ENCODE measurements around the gene SCAMP3. TPM values are rescaled to one million over a fixed set of nuclear protein-coding genes. Genes with fewer than 3 reads are reported as not detected.
"Not testable (repeated sequence)": the region's sequence is repeated elsewhere in the genome, so short reads cannot be mapped to it uniquely, and the experiment has no call there.

The SCAMP3 gene
- total RNA-seq, 4 donors from 2014 or later, result 10.0 to 44.4 (median 29.2) TPM

DNA sequence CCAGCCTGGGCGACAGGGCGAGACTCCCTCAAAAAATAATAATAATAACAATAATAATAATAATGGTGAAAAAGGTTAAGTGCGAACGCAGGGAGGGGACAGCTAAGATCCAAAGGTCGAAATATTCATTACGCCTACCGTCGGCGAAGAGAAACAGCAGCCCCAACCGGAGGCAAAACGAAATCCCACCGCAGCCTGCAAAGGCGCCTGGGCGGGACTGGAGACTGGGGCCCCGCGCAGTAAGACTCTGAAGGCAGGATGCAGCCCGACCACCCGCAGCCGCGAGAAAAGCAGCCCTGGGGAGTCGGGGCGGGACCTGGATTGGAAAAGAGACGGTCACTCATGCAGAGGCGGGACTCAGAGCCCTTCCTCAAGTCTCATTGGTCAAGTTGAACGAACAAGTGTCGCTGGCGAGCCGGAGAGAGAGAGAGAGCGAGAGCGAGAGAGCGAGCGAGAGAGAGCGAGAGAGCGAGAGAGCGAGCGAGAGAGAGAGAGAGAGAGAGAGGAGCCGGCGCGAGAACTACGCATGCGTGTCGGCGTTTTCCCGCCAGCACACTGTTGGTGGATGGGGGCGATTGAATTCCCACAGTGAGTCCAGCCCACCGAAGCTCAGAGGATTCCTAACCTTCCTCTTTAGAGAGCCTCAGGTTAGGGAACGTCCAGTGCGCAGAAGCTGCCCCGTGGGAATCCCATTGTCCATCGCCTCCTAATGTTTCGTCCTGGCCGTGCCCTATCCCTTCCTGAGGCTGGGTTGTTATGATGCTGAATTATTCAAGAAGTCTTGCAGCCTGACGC is 17.6 kb downstream of the SCAMP3 start:
- peaks cover 0 to 3% of the 10 kb centered on the region in 2 donors for H3K27me3 ChIP-seq
- H3K4me1 ChIP-seq, result peaks cover 0 to 3% of the 10 kb centered on the region in 2 donors
- peak overlapping the region; percentile 47 to 51 for H3K4me3 ChIP-seq
- peak; percentile 75 to 85 for TF ChIP-seq POLR2A (IDR thresholded peaks at IDR 0.05)
- TF ChIP-seq, protein P1, sequence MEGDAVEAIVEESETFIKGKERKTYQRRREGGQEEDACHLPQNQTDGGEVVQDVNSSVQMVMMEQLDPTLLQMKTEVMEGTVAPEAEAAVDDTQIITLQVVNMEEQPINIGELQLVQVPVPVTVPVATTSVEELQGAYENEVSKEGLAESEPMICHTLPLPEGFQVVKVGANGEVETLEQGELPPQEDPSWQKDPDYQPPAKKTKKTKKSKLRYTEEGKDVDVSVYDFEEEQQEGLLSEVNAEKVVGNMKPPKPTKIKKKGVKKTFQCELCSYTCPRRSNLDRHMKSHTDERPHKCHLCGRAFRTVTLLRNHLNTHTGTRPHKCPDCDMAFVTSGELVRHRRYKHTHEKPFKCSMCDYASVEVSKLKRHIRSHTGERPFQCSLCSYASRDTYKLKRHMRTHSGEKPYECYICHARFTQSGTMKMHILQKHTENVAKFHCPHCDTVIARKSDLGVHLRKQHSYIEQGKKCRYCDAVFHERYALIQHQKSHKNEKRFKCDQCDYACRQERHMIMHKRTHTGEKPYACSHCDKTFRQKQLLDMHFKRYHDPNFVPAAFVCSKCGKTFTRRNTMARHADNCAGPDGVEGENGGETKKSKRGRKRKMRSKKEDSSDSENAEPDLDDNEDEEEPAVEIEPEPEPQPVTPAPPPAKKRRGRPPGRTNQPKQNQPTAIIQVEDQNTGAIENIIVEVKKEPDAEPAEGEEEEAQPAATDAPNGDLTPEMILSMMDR (IDR thresholded peaks at IDR 0.05), result peak; percentile 63 to 100 (median 92)
- no peaks in the 10 kb centered on the region for H3K9me3 ChIP-seq
- no peaks in the 10 kb centered on the region for H3K36me3 ChIP-seq
- intact Hi-C loops (cut with DNase I; ENCODE audit: low total_unique reads), result no loop called here
- peak overlapping the region; percentile 93 to 94 for H3K27ac ChIP-seq
- peak; percentile 97 to 99 for DNase-seq

DNA sequence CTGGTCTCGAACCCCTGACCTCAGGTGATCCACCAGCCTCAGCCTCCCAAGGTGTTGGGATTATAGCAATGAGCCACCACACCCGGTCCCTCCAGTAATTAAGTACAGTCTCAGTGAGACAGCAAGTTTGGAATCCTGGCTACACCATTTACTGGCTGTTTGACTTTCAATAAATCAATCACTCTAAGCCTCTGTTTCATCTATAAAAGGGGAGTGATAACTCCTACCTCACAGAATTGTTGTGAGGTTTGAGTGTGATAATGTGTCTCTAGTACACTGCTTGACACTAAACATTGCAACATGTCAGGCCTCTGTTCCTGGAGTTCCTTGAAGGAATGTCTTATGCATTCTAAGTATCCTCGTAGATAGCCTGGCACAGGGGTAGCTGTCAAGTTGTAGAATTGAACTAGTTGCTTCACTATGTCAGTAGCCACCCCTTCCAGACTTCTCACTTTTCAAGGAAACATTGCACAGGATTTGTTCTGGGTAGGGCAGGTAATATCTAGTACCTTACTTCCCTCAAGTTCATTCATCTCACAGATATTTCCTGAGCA is 19.3 kb downstream of the SCAMP3 start:
- Histone ChIP-seq H3K4me1 (peaks cover 0 to 3% of the 10 kb centered on the region in 2 donors), H3K27me3 (peaks cover 0 to 3% of the 10 kb centered on the region in 2 donors), H3K4me3 (peak overlapping the region in 1 of 2 donors; percentile 51), H3K9me3 (no peaks in the 10 kb centered on the region), H3K27ac (peak overlapping the region; percentile 93 to 94), H3K36me3 (no peaks in the 10 kb centered on the region)
- DNase-seq, result no peak
- no peak for TF ChIP-seq POLR2A (IDR thresholded peaks at IDR 0.05)
- TF ChIP-seq, protein P1 (IDR thresholded peaks at IDR 0.05), result no peak
- intact Hi-C loops (cut with DNase I; ENCODE audit: low total_unique reads), result no loop called here

DNA sequence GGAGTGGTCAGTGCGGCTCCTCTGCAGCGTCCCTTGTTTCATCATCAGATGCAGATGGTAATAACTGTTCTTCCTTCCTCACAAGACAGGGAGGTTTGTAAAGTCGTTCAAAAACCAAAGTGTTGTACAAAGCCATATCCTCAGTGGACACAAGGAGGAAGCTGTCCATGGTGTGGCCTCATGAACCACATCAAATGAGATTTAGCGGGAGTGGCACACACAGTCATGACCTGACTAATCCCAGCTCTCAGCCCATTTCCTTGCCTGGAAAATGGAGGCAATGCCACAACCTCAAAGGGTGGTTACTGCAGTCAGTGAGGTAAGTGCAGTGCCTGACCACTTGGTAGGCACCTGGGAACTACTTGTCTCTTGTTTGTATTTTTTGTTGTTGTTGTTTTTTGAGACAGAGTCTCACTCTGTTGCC is 20.3 kb downstream of the SCAMP3 start:
- Histone ChIP-seq H3K27me3 (peaks cover 0 to 3% of the 10 kb centered on the region in 2 donors), H3K4me3 (no peak overlapping the region), H3K27ac (peak overlapping the region; percentile 39 to 55), H3K9me3 (no peaks in the 10 kb centered on the region), H3K4me1 (peaks cover 0 to 3% of the 10 kb centered on the region in 2 donors), H3K36me3 (no peaks in the 10 kb centered on the region)
- intact Hi-C loops (cut with DNase I; ENCODE audit: low total_unique reads), result no loop called here
- TF ChIP-seq, protein P1 (IDR thresholded peaks at IDR 0.05), result no peak
- TF ChIP-seq POLR2A (IDR thresholded peaks at IDR 0.05), result no peak
- DNase-seq, result no peak

DNA sequence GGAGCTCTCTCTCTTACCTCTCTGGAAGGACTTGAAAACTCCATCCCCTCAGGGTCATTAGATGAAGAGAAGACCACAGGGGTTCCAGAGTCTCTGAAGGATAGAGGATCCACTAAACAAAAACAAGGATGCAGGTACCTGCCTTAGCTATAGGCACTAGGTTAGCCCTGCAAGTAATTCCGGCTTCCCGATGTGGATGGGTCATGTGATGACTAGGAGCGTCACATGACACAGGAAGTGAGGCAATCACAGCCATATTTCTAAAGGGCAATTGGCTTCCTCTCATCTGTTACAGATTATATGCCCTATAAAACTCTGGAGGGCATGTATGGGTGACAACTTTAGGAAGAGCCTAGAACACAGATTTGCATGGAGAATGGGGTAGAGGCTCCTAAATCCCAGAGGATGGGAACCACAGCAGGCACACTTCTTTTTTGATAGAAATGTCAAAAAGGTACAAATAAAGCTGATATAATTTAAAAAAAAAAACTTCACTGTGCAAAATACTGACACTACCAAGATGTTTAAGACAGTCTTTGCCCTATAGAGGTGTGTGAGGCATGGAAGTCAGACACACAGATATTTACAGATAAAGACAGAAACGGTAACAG is 21.0 kb downstream of the SCAMP3 start:
- peaks cover 0 to 3% of the 10 kb centered on the region in 2 donors for H3K27me3 ChIP-seq
- intact Hi-C loops (cut with DNase I; ENCODE audit: low total_unique reads), result no loop called here
- no peaks in the 10 kb centered on the region for H3K36me3 ChIP-seq
- peak overlapping the region; percentile 33 to 34 for H3K4me3 ChIP-seq
- peaks cover 0 to 3% of the 10 kb centered on the region in 2 donors for H3K4me1 ChIP-seq
- peak overlapping the region; percentile 39 to 55 for H3K27ac ChIP-seq
- no peak for TF ChIP-seq POLR2A (IDR thresholded peaks at IDR 0.05)
- TF ChIP-seq, protein P1 (IDR thresholded peaks at IDR 0.05), result no peak
- H3K9me3 ChIP-seq, result no peaks in the 10 kb centered on the region
- DNase-seq, result peak; percentile 57 to 80

DNA sequence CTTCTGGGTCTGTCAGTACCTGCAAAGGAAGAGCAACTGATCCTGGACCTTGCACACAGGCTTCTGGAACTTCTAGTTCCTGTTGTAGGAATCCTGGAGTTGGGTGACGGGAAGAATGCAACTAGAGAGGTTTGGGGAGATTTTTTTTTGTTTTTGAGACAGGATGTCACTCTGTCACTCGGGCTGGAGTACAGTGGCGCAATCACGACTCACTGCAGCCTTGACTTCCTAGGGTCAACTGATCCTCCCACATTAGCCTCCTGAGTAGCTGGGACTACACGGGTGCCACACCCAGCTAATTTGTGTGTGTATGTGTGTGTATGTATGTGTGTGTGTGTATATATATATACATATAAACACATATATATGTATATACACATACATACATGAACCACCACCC is 25.7 kb downstream of the SCAMP3 start:
- intact Hi-C loops (cut with DNase I; ENCODE audit: low total_unique reads), result no loop called here
- H3K27ac ChIP-seq, result no peak overlapping the region
- TF ChIP-seq POLR2A (IDR thresholded peaks at IDR 0.05), result no peak
- H3K36me3 ChIP-seq, result no peaks in the 10 kb centered on the region
- DNase-seq, result no peak
- no peak overlapping the region for H3K4me3 ChIP-seq
- H3K27me3 ChIP-seq, result no peaks in the 10 kb centered on the region
- H3K9me3 ChIP-seq, result no peaks in the 10 kb centered on the region
- peaks cover 0 to 2% of the 10 kb centered on the region in 2 donors for H3K4me1 ChIP-seq

DNA sequence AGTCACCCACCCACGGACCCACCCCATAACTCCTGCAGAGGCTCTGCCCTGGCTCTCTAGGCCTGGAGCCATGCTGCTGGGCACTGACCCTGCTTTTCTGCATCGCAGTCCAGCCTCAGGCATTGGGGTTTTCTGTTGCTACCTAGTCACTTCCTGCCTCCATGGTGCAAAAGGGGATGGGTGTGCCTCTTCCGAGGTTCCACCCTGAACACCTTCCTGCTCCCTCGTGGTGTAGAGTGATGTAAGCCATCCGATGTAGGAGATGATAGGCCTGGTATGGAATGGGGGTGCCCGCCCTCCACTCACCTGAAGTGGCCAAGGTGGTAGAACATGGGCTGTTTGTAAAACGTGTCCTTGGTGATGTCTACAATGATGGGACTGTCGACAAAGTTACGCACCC is 26.8 kb downstream of the SCAMP3 start:
- H3K27ac ChIP-seq; DNase-seq; H3K27me3 ChIP-seq; H3K4me3 ChIP-seq; H3K36me3 ChIP-seq; H3K9me3 ChIP-seq; intact Hi-C loops (cut with DNase I; ENCODE audit: low total_unique reads); H3K4me1 ChIP-seq: not testable (repeated sequence)

DNA sequence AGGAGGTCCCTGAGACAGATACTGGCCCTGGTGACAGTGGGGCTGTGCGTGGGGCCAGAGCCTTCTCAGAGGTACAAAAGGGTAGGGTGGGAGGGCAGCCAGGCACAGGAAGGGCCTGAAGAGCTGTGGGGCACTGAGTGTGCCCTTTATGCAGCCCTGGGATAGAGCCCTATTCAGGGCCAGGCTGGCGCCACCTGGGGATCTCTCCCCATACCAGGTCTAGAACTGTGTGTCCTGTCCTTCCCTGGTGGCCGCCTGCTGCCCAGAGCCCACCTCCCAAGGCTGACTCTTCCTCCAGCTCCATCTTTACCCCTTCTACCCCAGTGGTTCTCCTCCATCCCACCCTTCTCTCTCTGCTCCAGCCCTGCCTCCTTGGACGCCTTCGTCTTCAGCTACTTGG is 28.7 kb downstream of the SCAMP3 start:
- intact Hi-C loops (cut with DNase I; ENCODE audit: low total_unique reads); H3K27me3 ChIP-seq; H3K9me3 ChIP-seq; H3K4me1 ChIP-seq; H3K27ac ChIP-seq; DNase-seq; H3K4me3 ChIP-seq; H3K36me3 ChIP-seq: not testable (repeated sequence)

Data from uterus (tissue), 4 donors.